ENCODE data around the gene FOXJ2. TPM values are rescaled to one million over a fixed set of nuclear protein-coding genes. Genes with fewer than 3 reads are reported as not detected.
"Not testable (repeated sequence)": the region's sequence is repeated elsewhere in the genome, so short reads cannot be mapped to it uniquely, and the experiment has no call there.

FOXJ2 gene
- total RNA-seq, 1 donor from 2014 or later: 11.3 TPM

DNA sequence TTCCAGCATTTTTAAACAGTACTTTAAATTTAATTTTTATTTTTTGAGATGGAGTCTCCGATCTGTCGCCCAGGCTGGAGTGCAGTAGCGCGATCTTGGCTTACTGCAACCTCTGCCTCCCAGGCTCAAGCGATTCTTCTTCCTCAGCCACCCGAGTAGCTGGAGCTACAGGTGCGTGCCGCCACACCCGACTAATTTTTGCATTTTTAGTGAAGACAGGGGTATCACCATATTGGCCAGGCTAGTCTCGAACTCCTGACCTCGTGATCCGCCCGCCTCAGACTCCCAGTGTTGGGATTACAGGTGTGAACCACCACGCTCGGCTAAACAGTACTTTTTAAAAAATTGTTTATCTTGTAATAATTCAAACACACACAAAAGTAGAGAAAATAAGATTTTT, 4.2 kb upstream of the FOXJ2 start:
- no peak for DNase-seq (ENCODE audit: extremely low read depth, low read depth, low spot score)

DNA sequence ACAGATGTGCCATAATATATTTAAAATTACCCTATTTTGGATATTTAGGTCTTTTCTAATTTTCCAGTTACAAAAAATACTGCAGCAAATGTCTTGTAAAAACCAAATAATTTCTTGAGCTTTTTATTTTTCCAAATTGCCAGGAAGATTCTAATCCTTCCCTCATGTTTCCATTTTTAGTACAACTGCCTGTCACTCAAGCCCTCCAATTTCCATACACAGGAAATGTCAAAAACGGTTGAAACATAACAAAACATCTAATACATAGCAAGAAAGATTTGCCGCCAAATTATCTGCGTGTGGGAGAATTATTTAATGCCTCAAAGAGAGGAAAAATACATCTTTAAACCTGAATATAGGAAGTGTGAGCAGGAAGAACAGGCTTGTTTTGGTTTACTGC, 2.3 kb upstream of the FOXJ2 start:
- no peak for DNase-seq (ENCODE audit: extremely low read depth, low read depth, low spot score)

DNA sequence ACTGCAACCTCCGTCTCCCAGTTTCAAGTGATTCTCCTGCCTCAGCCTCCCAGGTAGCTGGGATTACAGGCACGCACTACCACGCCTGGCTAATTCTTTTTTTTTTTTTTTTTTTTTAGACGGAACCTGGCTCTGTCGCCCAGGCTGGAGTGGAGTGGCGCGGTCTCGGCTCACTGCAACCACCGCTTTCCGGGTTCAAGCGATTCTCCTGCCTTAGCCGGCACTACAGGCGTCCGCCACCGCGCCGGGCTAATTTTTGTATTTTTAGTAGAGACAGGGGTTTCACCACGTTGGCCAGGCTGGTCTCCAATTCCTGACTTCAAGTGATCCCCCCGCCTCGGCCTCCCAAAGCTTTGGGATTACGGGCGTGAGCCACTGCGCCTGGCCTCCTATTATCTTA, 1.5 kb upstream of the FOXJ2 start:
- not testable (repeated sequence) for DNase-seq (ENCODE audit: extremely low read depth, low read depth, low spot score)

DNA sequence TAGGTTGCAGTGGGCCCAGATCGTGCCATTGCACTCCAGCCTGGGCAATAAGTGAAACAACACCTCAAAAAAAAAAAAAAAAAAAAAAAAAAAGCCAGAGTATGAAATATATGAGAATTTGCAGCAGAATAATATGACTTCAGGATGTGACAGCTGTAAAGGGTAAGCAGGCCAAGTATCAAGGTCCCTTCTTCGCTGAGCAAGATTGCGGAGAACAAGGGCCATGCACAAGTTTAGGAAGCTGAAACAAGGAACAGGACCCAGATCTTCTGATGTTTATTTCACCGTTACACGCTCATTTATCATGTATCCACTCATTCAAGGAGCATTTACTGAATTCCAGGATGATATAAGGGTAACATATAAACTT, 659 bp upstream of the FOXJ2 start:
- no peak for DNase-seq (ENCODE audit: extremely low read depth, low read depth, low spot score)

DNA sequence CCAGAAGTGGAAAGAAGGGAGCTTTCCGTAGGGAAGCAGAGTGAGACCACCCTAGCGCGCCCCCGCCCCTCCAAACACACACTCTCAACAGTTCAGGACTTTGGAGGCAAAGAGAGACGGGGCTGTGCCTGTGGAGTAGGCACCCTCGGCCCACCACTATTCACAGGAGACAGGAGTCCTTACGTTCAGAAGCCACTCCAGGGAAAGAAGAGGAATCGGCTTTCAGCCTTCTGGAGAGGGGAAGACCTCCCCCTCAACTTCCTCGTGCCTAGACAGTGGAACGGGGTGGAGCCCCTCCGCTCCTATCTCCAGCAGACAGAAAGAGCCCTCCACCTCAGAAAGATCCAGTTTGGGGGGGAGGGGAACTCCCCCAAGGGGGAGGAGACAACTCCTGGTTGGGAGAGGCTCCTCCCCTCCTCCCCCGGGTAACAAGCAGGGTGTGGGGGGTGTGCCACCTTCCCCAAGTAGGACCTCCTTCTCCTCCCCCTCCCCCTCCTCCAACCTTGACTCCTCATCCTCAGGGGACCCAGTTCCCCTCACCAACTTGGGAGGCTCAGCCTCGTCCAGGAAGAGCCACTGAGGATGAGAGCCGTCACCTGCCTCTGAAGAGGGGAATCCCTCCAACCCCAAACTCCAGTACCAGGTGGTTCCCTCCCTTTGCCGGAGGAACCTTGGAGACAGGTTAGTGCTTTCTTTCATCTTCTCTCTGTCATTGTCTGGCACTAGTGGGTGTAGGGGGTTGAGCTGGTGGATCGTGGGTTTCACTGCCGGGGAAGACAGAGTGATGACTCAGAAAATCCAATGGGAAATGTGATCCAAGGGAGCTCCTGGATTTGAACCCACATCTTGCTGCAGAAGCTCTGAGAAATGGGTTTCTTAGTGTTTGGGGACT, 883 bp downstream of the FOXJ2 start:
- no peak for DNase-seq (ENCODE audit: extremely low read depth, low read depth, low spot score)

DNA sequence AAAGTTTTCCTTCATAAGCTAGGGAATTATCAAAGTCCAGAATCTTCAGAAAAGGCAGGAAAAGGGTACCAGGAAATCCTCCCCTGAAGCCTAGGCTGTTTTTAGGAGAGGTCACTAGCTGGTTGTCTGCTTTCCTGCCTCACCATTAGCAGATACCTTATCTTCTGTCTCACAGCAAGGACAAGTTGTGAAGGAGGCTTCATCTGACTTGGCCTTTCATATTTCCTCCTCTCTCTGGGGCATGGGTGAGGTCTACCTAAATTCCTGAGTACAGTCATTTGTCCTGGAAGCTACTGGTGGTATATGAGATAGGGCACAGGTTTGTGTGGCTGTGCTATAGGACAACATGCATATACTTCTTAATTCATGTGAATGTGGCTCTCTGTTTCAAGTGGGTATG, 2.3 kb downstream of the FOXJ2 start:
- no peak for DNase-seq (ENCODE audit: extremely low read depth, low read depth, low spot score)

DNA sequence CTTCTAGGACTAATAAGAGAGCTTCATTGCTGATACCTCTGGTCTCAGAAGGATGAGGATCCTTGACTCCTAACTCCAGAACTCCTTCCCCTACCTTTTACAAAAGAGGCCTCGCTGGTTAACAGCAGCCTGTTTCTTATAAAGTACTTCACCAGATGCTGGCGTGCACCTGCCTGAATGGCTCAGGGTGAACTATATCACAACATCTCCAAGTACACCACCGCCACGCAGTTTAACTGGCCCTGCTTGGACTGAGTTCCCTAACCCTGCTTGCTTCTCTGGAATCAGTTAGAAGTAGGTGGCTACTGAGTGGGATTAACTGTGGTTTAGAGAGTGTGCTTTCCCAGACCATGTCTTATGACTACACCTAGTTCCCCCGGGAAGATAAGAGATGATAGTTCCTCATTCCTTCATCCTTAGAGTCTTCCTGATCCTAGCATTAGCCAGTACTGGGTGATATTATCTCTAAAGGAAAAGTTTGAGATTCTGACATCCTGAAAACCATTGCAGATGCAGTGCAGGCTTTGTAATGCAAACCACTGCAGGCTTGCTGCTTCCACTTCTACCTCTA, 3.0 kb downstream of the FOXJ2 start:
- no peak for DNase-seq (ENCODE audit: extremely low read depth, low read depth, low spot score)

DNA sequence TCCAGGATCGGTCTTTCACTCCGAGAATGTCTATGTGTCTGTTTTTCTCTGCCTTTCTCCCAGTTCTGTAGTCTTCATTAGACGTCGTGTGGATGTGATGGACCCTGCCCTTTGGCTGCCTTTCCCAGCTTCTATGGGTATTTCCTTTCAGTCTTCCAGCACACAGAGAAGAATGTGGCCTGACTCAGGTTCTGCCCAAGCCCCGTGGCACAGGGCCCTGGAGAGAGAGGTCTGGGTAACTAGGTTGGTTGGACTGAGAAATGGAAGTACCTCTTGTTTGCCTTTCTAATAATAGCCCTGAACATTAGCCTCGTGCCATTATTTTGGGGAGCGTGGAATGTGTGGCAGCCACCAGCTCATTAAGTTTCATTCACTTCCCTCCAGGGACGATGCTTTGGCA, 3.8 kb downstream of the FOXJ2 start:
- DNase-seq (ENCODE audit: extremely low read depth, low read depth, low spot score): no peak

DNA sequence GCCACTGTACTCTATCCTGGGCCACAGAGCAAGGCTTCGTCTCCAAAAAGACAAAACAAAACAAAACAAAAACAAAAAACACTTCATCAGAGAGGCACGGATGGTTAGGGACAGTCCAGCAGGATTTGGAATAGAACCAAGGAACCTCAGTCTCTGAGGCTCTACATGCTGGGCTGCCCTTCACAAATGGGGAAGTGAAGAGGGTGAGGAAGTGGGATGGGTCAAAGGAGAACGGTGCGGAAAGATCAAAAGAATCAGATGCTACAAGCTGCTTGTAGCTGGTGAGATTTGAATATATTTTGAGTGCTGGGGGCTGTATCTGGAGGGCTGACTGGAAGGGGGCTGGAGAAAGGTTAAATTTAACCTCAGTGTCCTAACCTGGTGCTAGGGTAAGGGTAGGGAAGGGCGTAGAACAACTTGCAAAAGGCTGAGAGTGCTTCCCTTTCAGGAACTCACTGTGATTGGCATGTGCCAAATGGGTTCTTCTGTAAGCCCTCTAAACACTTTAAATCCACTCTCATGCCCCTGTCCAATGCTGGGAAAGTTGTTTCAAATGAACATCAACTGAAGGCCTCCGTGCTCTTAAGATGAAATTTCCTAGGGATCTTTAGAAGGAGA, 4.6 kb downstream of the FOXJ2 start:
- DNase-seq (ENCODE audit: extremely low read depth, low read depth, low spot score): no peak

DNA sequence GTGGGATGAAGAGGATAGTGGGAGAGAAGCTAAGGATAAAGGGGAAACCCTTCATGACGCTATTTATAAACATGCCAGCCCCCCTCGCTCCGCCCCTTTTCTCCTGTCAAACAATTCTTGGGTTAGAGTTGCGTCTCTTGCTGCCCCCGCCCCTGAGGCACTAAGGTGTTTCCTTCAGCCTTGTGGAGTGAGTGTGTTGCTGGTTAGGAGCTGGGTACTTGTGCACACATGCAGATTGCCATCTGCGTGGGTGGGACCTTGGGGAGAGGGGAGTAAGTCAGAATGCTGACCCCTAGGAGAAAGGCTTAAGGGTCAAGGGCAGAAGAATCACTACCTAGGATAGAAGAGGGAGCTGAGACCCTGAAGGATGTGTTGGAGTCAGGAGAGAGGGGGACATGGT, 5.4 kb downstream of the FOXJ2 start:
- no peak for DNase-seq (ENCODE audit: extremely low read depth, low read depth, low spot score)

DNA sequence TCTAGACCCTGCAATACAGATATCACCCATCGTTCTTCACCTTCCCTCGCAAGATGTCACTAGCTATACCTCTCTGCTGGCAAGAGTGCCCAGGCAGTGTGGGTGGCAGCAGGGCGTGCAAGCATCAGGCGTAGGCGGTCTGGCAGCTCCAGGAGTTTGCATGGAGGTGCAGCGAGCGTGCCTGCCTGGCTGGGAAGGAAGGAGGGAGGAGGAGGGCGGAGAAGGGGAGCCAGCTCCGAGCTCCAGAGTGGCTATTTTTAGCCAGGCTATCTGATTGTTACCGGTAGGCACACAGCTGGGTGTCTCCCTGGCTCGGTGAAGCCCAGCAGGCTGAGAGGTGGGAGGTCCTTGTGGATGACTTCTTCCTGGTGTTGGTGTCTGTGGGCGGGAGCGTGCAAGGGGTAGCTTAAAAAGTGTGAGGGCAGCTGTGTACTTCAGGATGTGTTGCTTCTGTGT, 6.2 kb downstream of the FOXJ2 start:
- DNase-seq (ENCODE audit: extremely low read depth, low read depth, low spot score): no peak

DNA sequence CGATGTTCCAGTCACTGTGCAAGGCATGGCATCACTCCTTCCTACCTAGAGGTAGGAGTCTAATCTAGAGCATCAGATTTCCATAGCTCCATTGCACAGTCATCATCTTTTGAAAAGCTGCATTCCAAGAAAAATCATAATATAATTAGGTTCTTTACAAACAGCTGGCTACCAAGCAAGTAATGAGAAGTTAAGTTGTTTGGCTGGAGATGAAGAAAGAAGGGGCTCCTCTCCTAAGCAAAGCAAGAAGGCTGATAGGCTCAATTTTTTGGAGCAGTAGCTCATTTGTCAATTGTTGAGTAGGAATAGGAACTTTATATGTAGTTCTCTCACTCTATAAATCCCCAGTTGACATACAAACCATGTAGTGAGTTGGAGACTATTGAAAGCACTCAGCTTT, 8.3 kb downstream of the FOXJ2 start:
- no peak for DNase-seq (ENCODE audit: extremely low read depth, low read depth, low spot score)

DNA sequence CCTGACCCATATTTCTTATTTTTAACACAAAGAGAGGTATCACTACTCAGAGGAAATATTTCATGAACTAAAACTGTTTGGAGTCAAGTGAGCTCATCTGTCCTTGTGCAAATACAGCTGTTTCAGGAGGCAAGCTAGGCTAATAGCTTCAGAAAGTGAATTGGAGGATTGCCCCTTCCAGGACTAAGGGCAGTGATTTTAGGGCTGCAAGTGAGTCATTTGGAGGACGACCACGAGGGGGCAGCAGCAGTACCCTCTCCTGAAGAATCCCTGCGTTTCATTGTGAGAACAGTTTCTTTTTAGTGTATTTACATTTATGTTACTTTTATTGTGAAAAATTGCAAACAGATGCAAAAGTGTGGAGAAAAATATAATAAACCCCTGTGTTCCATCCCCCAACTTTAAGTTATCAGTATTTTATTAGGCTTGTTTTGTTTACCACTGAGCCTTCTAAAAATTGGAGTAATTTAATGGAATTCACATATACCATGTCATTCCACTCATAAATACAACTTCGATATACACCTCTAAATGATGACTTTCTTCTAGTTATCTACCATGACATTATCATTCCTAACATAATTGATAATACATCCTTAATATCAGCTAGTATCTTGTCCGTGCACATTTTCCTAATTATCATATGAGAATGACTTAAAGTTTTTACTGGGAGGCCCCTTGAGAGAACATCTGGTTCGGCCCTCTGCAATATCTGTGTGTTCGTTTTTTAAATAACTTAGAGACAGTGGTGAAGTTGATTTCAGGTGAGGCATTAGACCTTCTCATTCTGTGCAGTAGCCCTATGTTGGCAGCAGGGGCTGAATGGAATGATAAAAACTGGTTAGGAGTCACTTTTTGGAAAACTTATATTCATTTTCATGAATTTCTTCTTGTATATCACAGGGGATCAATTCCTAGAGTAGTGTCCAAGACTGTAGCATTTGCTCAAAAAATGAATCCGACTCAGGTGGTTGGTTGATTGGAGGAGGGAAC, 13.7 kb downstream of the FOXJ2 start:
- DNase-seq (ENCODE audit: extremely low read depth, low read depth, low spot score): peak; percentile 64

DNA sequence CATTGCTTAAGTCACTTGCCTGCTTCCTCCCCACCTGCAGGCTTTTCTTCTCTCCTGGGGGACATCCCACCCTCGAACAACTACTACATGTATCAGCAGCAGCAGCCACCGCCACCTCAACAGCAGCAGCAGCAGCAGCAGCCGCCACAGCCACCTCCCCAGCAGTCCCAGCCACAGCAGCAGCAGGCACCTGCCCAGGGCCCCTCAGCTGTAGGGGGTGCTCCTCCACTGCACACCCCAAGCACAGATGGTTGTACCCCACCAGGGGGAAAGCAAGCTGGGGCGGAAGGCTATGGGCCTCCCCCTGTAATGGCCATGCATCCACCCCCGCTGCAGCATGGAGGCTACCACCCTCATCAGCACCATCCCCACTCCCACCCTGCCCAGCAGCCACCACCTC, 15.3 kb downstream of the FOXJ2 start:
- DNase-seq (ENCODE audit: extremely low read depth, low read depth, low spot score): no peak

DNA sequence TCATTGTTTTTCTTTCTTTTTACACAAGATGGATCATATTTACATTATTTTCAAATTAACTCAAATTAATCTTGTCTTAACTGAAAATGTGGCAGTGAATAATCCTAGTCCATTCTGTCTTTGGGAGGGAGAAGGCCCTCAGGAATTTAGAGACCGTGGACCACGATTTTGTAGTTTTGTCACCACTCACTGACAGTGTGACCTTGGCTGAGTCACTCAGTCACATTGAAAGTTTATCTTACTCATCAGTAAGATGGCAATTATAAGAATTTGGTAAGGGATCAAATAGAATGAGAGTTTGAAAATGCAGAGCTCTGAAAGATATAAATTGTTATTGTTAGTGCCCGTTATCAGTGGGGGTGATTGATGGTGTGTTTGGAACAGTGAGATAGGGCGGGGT, 16.4 kb downstream of the FOXJ2 start:
- no peak for DNase-seq (ENCODE audit: extremely low read depth, low read depth, low spot score)

DNA sequence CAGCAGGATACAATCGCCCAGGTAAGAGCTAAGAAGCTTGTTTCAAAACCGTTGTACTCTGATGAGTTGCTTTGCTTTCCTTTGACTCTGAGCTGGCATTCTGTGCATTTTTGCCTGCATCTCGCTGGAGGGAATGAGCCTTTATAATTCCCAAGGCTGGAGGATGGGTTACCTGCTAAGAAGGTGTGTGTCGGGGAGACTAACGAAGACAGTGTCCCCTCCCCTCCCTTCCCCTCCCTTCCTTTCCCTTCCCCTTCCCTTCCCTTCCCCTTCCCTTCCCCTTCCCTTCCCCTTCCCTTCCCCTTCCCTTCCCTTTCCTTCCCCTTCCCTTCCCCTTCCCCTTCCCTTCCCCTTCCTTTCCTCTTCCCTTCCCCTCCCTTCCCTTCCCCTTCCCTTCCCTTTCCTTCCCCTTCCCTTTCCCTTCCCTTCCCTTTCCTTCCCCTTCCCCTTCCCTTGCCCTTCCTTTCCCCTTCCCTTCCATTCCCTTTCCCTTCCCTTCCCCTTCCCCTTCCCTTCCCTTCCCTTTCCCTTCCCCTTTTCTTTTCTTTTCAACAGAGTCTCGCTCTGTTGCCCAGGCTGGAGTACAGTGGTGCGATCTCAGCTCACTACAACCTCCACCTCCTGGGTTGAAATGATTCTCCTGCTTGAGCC, 18.2 kb downstream of the FOXJ2 start:
- DNase-seq (ENCODE audit: extremely low read depth, low read depth, low spot score): no peak

DNA sequence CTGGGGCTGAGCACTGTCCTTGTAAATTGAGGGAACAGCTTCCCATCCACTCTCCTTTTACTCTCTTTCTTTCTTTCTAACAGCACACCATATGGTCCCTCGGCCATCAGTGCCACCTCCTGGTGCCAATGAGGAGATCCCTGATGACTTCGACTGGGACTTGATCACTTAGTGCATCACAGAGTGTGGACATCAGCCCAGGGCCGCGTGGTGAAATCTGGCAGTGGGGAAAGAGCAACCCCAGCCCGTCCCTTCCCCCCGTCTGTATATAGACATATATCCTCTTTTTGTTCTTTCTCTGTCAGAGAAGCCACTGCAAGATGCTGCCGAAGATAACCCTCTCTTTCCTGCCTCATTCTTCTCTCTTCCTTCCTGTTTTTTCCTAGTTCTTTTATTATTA, 20.2 kb downstream of the FOXJ2 start:
- DNase-seq (ENCODE audit: extremely low read depth, low read depth, low spot score): no peak

DNA sequence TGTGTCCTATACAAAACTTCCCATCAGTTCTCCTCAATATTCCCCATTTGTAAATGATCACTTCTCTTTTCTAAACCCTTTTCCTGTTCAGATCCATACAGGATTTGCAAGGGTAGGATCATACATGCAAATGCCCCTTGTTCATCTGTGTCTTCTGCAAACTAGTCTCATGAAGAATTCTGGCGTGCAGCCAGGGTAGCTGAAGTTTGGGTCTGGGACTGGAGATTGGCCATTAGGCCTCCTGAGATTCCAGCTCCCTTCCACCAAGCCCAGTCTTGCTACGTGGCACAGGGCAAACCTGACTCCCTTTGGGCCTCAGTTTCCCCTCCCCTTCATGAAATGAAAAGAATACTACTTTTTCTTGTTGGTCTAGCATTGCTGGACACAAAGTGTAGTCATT, 22.3 kb downstream of the FOXJ2 start:
- DNase-seq (ENCODE audit: extremely low read depth, low read depth, low spot score): no peak

DNA sequence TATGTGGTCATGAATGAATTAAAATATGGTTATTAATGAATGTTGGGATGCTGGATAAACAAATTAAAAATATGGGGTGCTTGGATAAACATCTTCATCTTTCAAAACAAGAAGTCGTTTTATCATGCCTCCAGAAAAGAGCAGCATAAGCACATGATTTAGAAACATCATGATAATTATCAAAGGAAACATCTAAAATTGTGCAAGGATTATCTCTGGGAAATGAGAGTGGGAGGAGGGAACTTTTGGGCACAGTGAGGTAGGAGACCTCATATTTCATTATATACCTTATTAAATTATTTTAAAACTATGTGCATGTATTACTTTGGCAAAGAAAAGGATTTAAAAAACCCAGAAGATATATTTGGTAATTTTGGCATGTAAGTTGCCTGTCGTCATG, 24.8 kb downstream of the FOXJ2 start:
- no peak for DNase-seq (ENCODE audit: extremely low read depth, low read depth, low spot score)

DNA sequence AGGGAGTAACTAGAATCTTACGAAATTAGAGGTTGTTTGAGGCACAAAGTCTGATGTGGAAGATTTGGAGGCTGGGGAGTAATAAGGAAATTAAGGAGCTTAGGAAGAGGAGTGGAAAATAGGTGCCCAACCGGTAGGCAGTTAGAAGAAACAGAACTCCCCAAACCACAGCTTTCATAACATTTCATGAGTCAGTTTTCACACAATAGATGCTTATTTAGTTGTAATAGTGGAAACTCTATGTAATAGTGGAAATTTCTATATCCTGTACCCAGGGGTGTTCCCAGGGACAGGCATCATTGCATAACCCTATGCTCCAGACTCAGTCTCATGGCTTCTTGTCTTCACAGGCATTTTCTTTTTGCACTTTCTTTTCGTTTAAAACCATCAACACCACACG, 25.3 kb downstream of the FOXJ2 start:
- DNase-seq (ENCODE audit: extremely low read depth, low read depth, low spot score): no peak

Data from glomerular endothelial cell (primary cell).